HG03095 (cell line): ENCODE results near the gene OR1N1.
"Not testable (repeated sequence)": the region's sequence is repeated elsewhere in the genome, so short reads cannot be mapped to it uniquely, and the experiment has no call there.

Source experiments
- ATAC-seq: cut with Tn5 transposase; IDR thresholded peaks from one replicate; pipeline ENCODE4 v1.9.1; 2021; ENCODE audit warnings: moderate library complexity; ENCODE audit not compliant: unreplicated experiment

OR1N1 gene

DNA sequence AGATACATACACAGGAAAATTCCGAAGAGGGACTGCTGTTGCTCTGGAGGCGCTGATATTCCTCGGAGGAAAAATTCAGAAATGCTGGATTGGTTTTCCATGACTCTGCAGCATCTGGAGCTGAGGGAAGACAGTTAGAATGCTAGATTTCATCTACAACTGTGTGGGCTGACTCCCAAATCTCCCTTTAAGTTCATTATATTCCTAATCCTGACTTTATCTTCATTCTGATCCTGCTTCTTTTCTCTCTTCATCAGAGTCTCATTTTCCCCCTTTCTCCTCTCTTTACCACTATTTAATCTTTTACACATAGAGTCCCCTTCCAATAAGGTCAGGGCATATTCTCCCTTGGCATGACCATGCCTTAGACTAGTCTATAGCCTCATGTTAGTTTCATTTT lies at the start of gene OR1N1:
TSS of gene OR1N1 (minus strand) at position 101 of the 400 bp plus-strand sequence. CDS start at position 101, 0 bp downstream.
- no peak for ATAC-seq

- ATAC-seq, result no peak
Observed at GRCh38 chr9:122572456-122572855, 45.4 kb upstream of the OR1N1 start.

GRCh38 chr9:122567901-122568300 lies 40.8 kb upstream of the OR1N1 start:
- no peak for ATAC-seq

DNA sequence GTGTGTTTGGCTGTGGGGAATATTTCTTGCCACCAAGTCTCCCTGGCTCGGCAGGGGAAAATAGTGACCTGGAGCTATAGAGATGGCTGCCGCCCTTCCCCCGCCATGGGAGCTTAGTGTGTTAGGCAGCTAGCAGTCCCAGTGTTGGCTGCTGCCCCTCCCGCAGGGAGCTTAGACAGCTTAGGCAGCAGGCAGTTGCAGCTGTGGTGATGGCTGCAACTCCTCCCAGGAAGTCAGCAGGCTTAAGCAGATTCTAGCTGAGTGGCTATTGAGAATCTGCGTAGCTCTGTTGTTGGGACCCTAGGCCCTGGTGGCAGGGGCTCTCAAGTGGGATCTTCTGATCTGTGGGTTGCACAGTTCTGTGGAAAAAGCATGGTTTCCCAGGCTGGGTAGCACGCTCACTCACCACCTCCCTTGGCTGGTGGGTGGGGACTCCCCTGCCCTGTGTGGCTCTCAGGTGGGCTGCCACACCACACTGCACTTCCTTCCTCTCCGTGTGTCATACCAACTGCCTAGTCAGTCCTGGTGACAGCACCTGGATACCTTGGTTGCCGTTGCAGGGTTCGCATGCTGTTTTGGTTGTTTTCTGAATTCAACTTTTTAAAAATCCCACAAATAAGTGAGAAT lies 35.2 kb upstream of the OR1N1 start:
- no peak for ATAC-seq

DNA sequence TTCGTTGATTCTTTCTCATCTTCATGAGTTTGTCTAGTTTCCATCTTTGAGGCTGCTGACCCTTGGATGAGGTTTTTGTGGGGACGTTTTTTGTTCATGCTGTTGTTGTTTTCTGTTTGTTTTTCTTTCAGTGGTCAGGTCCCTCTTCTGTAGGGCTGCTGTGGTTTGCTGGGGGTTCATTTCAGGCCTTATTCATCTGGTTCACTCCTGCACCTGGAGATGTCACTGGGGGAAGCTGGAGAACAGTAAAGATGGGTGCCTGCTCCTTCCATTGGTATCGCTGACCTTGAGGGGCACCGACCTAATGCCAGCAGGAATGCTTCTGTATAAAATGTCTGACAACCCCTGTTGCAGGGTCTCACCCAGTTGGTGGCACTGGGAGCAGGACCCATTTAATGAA lies 34.4 kb upstream of the OR1N1 start:
- ATAC-seq, result no peak

- ATAC-seq, result no peak
Observed at GRCh38 chr9:122552812-122553211, 25.7 kb upstream of the OR1N1 start, which contains the start of gene OR1N2. Gene OR1N2, plus strand, starts transcription at chr9:122553112. Its CDS starts 100 bp downstream, at chr9:122553212.

GRCh38 chr9:122551371-122551770 lies 24.3 kb upstream of the OR1N1 start:
- no peak for ATAC-seq

- ATAC-seq, result no peak
Observed at GRCh38 chr9:122546196-122546595, 19.1 kb upstream of the OR1N1 start.

DNA sequence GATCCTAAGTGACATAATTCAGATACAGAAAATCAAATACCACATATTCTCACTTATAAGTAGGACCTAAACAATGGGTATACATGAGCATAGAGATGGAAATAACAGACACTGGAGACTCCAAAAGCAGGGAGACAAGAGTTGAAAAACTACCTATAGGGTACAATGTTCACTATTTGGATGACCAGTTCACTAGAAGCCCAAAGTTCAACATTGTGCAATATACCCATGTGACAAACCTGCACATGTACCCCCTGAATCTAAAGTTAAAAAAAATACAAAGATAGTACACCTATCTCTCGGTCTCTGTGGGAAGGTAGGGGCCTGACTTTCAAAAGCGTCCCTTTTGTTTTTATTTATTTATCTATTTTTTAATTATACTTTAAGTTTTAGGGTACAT lies 11.7 kb upstream of the OR1N1 start:
- ATAC-seq, result no peak

- not testable (repeated sequence) for ATAC-seq
Observed at GRCh38 chr9:122537066-122537465, 10.0 kb upstream of the OR1N1 start.

DNA sequence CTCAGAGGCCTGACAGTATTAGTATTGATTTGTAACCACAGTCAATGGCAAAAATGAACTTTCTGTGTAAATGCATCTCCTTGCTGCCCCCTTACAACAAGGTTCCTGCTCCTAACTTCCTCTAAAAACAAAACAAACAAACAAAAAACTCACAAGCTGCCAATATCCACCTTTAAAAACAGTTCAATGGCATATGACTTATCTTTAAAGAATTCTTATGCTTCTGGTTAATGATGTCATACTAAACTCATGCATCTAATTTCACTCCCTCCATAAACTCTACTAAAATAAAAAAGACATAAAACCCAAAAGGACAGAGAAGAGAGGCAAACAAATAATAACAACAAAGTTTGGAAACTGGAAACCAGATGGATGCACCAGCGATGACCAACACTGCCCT lies 9.0 kb upstream of the OR1N1 start:
- no peak for ATAC-seq

GRCh38 chr9:122531157-122531556 lies 4.1 kb upstream of the OR1N1 start:
- ATAC-seq, result not testable (repeated sequence)

GRCh38 chr9:122526602-122527001 lies 491 bp downstream of the OR1N1 start:
- ATAC-seq, result no peak

GRCh38 chr9:122519376-122519775 lies 7.7 kb downstream of the OR1N1 start:
- no peak for ATAC-seq

GRCh38 chr9:122518841-122519240 lies 8.3 kb downstream of the OR1N1 start, which contains the start of gene OR1J4:
Gene OR1J4, plus strand, starts transcription at chr9:122519141. Its CDS starts 0 bp downstream, at chr9:122519141.
- no peak for ATAC-seq

GRCh38 chr9:122518226-122518625 lies 8.9 kb downstream of the OR1N1 start:
- ATAC-seq, result no peak

DNA sequence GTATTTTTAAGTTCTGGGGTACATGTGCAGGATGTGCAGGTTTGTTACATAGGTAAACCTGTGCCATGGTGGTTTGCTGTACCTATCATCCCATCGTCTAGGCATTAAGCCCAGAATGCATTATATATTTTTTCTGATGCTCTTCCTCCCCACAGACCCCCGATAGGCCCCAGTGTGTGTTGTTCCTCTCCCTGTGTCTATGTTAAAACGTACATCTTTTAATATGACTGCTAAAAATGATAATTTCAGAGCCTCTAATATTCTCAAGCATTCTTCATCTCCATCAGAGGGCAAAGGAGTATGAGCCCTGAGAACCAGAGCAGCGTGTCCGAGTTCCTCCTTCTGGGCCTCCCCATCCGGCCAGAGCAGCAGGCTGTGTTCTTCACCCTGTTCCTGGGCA lies 16.6 kb downstream of the OR1N1 start, which contains the start of gene OR1J2:
TSS of gene OR1J2 (plus strand) at position 301 of the 400 bp plus-strand sequence. CDS start at position 301, 0 bp downstream.
- no peak for ATAC-seq

DNA sequence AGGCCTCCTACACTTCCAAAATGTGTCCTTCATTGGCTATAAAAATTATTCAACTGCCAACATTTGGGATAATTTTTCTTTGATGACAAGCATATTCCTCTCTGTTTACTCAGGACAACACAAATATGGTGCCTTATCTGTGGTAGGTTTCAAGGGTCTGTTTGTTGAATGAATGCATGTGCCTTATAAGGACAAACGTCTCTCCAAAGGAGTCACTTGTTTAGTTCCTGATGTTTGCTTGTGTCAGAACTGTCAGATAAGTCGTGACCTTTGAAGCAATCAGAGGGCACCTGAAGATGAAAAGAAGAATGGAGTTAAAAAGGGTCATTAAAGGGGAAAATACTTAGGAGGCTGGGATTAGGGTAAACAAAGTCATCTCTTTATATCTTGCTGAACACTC lies 20.1 kb downstream of the OR1N1 start:
- ATAC-seq, result no peak

- no peak for ATAC-seq
Observed at GRCh38 chr9:122498883-122499288, 28.2 kb downstream of the OR1N1 start.

DNA sequence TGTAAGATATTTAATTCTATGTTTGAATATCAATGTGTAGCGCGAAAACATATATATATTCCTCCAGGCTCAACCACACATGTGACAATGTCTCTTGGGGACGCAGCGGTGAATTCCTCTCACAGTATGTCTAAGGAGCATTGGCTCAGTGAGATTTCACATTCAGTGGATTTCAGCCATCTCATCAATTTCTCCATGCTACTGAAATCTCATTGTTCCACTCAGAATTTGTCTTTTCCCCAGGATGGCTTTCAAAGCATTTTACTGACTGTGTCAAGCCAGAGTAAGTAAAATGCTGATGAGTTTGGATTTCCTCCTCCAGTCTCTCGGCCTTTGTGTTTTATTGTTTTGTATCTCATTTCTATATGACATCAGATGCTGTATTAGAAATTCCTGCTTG lies 48.0 kb downstream of the OR1N1 start:
- no peak for ATAC-seq

GRCh38 chr9:122477826-122478225 lies 49.3 kb downstream of the OR1N1 start, which contains the start of gene OR1J1:
Gene OR1J1, minus strand, starts transcription at chr9:122477926. Its CDS starts 0 bp downstream, at chr9:122477926.
- no peak for ATAC-seq

GRCh38 chr9:122477346-122477745 lies 49.7 kb downstream of the OR1N1 start:
- ATAC-seq, result no peak
